NCI-H748 (cell line): ENCODE measurements around the gene NDOR1.

ENCODE experiments used
- DNase-seq: peaks from one replicate; lab custom pipeline; 2025; ENCODE audit not compliant: unreplicated experiment; lab: John Stamatoyannopoulos, UW

Gene NDOR1

GRCh38 chr9:137218754-137219271, 13.3 kb downstream of the NDOR1 start:
- DNase-seq, result no peak

GRCh38 chr9:137219757-137220316, 14.3 kb downstream of the NDOR1 start:
- no peak for DNase-seq

- no peak for DNase-seq
Measured at GRCh38 chr9:137220317-137221094, 15.0 kb downstream of the NDOR1 start.

- no peak for DNase-seq
Measured at GRCh38 chr9:137221095-137221505, 15.6 kb downstream of the NDOR1 start.

- peak; percentile 58 for DNase-seq
Measured at GRCh38 chr9:137221506-137222111, 16.1 kb downstream of the NDOR1 start.

- peak; percentile 56 for DNase-seq
Measured at GRCh38 chr9:137222190-137223077, 16.9 kb downstream of the NDOR1 start, which contains the start of gene RNF208. TSS of gene RNF208 (minus strand) at chr9:137222240. CDS start at chr9:137221212, 1,028 bp downstream.

GRCh38 chr9:137223078-137223970, 17.8 kb downstream of the NDOR1 start:
- peak; percentile 93 for DNase-seq

GRCh38 chr9:137224830-137225694, 19.6 kb downstream of the NDOR1 start, which contains the start of gene CYSRT1:
TSS of gene CYSRT1 (plus strand) at chr9:137225174. CDS start at chr9:137225622, 448 bp downstream.
- no peak for DNase-seq

- DNase-seq, result no peak
Measured at GRCh38 chr9:137225699-137226331, 20.3 kb downstream of the NDOR1 start.

GRCh38 chr9:137226338-137227053, 21.0 kb downstream of the NDOR1 start:
- no peak for DNase-seq

GRCh38 chr9:137227054-137227852, 21.8 kb downstream of the NDOR1 start, which contains the start of gene RNF224:
TSS of gene RNF224 (plus strand) at chr9:137227502. CDS start at chr9:137228336, 834 bp downstream.
- DNase-seq, result peak; percentile 82

- no peak for DNase-seq
Measured at GRCh38 chr9:137227853-137228505, 22.5 kb downstream of the NDOR1 start.

- DNase-seq, result no peak
Measured at GRCh38 chr9:137228506-137228967, 23.0 kb downstream of the NDOR1 start.

- no peak for DNase-seq
Measured at GRCh38 chr9:137228968-137229896, 23.7 kb downstream of the NDOR1 start.
